ENCODE results near the gene TMPRSS9. TPM values are rescaled to one million over a fixed set of nuclear protein-coding genes. Genes with fewer than 3 reads are reported as not detected.

The TMPRSS9 gene
- total and polyA plus RNA-seq, 4 experiments from 2014 or later = not detected

GRCh38 chr19:2376784-2377519, 16.9 kb downstream of the TMPRSS9 start:
- no peaks in the 10 kb centered on the region for H3K4me1 Mint-ChIP-seq
- ChIA-PET CTCF (ENCODE audit: partially characterized antibody) (no interaction called here), POLR2A (ENCODE audit: partially characterized antibody) (no interaction called here)
- Histone ChIP-seq H3K4me1 (ENCODE audit: insufficient read depth, low read length) (no peaks in the 10 kb centered on the region), H3K27me3 (ENCODE audit: insufficient read depth, low read length) (no peaks in the 10 kb centered on the region), H3K9me3 (ENCODE audit: control insufficient read depth in 1 of 2, low read length in 2 of 2) (no peaks in the 10 kb centered on the region), H3K36me3 (ENCODE audit: insufficient read depth, low read length) (no peaks in the 10 kb centered on the region), H3K27ac (ENCODE audit: low read depth, low read length) (no peak overlapping the region), H3K4me3 (ENCODE audit: low read length in 2 of 2) (no peak overlapping the region)
- H3K27ac Mint-ChIP-seq = no peak overlapping the region
- no peak overlapping the region for H3K4me3 Mint-ChIP-seq
- H3K9me3 Mint-ChIP-seq = peaks cover 0 to 17% (median 10%) of the 10 kb centered on the region in 8 donors
- intact Hi-C loops (cut with micrococcal nuclease) = no loop called here
- DNase-seq = peak in 1 of 5 donors; percentile 11
- peaks cover 0 to 9% of the 10 kb centered on the region in 2 donors for H3K36me3 Mint-ChIP-seq
- peaks cover 4 to 6% of the 10 kb centered on the region in 2 donors for H3K27me3 Mint-ChIP-seq

DNA sequence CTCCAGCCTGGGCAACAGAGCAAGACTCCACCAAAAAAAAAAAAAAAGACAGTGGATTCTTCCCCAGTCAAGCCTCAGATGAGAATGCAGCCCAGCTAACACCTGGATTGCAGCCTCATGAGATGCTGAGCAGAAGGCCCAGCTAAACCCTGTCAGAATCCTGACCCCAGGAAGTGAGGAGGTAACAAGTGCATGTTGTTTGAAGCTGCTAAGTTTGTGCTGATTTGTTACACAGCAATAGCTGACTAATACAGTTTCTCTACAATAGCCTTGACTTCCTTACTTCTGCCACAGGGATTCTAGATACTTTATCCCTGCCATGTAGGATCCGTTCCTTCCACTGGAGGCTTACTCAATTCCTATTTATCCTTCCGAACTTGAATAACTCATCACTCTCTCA, 20.5 kb downstream of the TMPRSS9 start:
- POLR2A ChIA-PET (ENCODE audit: partially characterized antibody) = no interaction called here
- Mint-ChIP-seq H3K27ac (no peak overlapping the region), H3K36me3 (peaks cover 0 to 9% of the 10 kb centered on the region in 2 donors), H3K4me1 (peaks cover 0 to 3% (median 0%) of the 10 kb centered on the region in 4 donors), H3K27me3 (peaks cover 3 to 5% of the 10 kb centered on the region in 2 donors), H3K4me3 (no peak overlapping the region), H3K9me3 (peaks cover 0 to 17% (median 8%) of the 10 kb centered on the region in 8 donors)
- H3K27ac ChIP-seq (ENCODE audit: low read depth, low read length) = no peak overlapping the region
- H3K9me3 ChIP-seq (ENCODE audit: control insufficient read depth in 1 of 2, low read length in 2 of 2) = no peaks in the 10 kb centered on the region
- intact Hi-C loops (cut with micrococcal nuclease) = no loop called here
- no peak for DNase-seq
- CTCF ChIA-PET (ENCODE audit: partially characterized antibody) = no interaction called here
- H3K36me3 ChIP-seq (ENCODE audit: insufficient read depth, low read length) = no peaks in the 10 kb centered on the region
- H3K4me3 ChIP-seq (ENCODE audit: low read length in 2 of 2) = no peak overlapping the region
- no peaks in the 10 kb centered on the region for H3K27me3 ChIP-seq (ENCODE audit: insufficient read depth, low read length)
- H3K4me1 ChIP-seq (ENCODE audit: insufficient read depth, low read length) = no peaks in the 10 kb centered on the region

GRCh38 chr19:2381148-2381820, 21.2 kb downstream of the TMPRSS9 start:
- Histone ChIP-seq H3K4me1 (ENCODE audit: insufficient read depth, low read length) (no peaks in the 10 kb centered on the region), H3K4me3 (ENCODE audit: low read length in 2 of 2) (no peak overlapping the region), H3K27me3 (ENCODE audit: insufficient read depth, low read length) (no peaks in the 10 kb centered on the region), H3K9me3 (ENCODE audit: control insufficient read depth in 1 of 2, low read length in 2 of 2) (no peaks in the 10 kb centered on the region), H3K27ac (ENCODE audit: low read depth, low read length) (no peak overlapping the region), H3K36me3 (ENCODE audit: insufficient read depth, low read length) (no peaks in the 10 kb centered on the region)
- peaks cover 0 to 17% (median 8%) of the 10 kb centered on the region in 8 donors for H3K9me3 Mint-ChIP-seq
- H3K36me3 Mint-ChIP-seq = peaks cover 0 to 9% of the 10 kb centered on the region in 2 donors
- H3K27me3 Mint-ChIP-seq = peaks cover 3 to 5% of the 10 kb centered on the region in 2 donors
- intact Hi-C loops (cut with micrococcal nuclease) = no loop called here
- POLR2A ChIA-PET (ENCODE audit: partially characterized antibody) = no interaction called here
- peaks cover 0 to 3% (median 0%) of the 10 kb centered on the region in 4 donors for H3K4me1 Mint-ChIP-seq
- H3K4me3 Mint-ChIP-seq = no peak overlapping the region
- CTCF ChIA-PET (ENCODE audit: partially characterized antibody) = no interaction called here
- peak in 1 of 5 donors; percentile 24 for DNase-seq
- H3K27ac Mint-ChIP-seq = no peak overlapping the region

DNA sequence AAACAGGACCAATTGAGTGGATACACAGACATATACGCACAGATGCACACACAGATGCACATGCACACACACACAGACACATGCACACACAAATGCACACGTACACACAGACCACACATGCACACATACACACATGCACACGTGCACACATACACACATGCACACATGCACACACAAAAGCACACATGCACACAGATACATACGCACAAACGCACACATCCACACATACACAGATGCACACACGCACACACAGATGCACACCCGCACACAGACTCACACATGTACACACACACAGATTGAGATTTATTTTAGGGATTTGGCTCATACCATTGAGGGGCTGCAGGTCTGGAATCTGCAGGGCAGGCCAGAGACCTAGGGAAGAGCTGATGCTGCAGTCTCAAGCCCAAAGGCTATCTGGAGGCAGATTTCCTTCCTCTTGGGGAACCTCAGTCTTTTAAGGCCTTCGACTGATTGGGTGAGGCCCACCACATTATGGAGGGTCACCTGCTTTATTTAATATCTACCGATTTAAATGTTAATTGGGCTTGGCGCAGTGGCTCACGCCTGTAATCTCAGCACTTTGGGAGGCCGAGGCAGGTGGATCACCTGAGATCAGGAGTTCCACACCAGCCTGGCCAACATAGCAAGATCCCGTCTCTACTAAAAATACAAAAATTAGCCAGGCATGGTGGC, 22.6 kb downstream of the TMPRSS9 start:
- Mint-ChIP-seq H3K27me3 (peaks cover 3 to 5% of the 10 kb centered on the region in 2 donors), H3K36me3 (peaks cover 0 to 9% of the 10 kb centered on the region in 2 donors), H3K9me3 (peaks cover 0 to 17% (median 8%) of the 10 kb centered on the region in 8 donors), H3K27ac (no peak overlapping the region), H3K4me1 (peaks cover 0 to 3% (median 0%) of the 10 kb centered on the region in 4 donors), H3K4me3 (peak overlapping the region in 1 of 8 donors; percentile 14)
- Histone ChIP-seq H3K27ac (ENCODE audit: low read depth, low read length) (no peak overlapping the region), H3K4me3 (ENCODE audit: low read length in 2 of 2) (no peak overlapping the region), H3K36me3 (ENCODE audit: insufficient read depth, low read length) (no peaks in the 10 kb centered on the region), H3K27me3 (ENCODE audit: insufficient read depth, low read length) (no peaks in the 10 kb centered on the region), H3K9me3 (ENCODE audit: control insufficient read depth in 1 of 2, low read length in 2 of 2) (no peaks in the 10 kb centered on the region), H3K4me1 (ENCODE audit: insufficient read depth, low read length) (no peaks in the 10 kb centered on the region)
- ChIA-PET POLR2A (ENCODE audit: partially characterized antibody) (no interaction called here), CTCF (ENCODE audit: partially characterized antibody) (no interaction called here)
- peak in 1 of 5 donors; percentile 8 for DNase-seq
- intact Hi-C loops (cut with micrococcal nuclease) = no loop called here

GRCh38 chr19:2385053-2385721, 25.1 kb downstream of the TMPRSS9 start:
- no peaks in the 10 kb centered on the region for H3K36me3 ChIP-seq (ENCODE audit: insufficient read depth, low read length)
- peaks cover 0 to 3% (median 0%) of the 10 kb centered on the region in 4 donors for H3K4me1 Mint-ChIP-seq
- CTCF ChIA-PET (ENCODE audit: partially characterized antibody) = interaction anchor here (2.4 kb wide), 1 partner anchor 8 kb away, joined by 11 read pairs; no protein-coding TSS in a partner anchor
- no peak overlapping the region for H3K4me3 ChIP-seq (ENCODE audit: low read length in 2 of 2)
- peak overlapping the region in 1 of 8 donors; percentile 20 for H3K4me3 Mint-ChIP-seq
- peak in 1 of 5 donors; percentile 6 for DNase-seq
- H3K9me3 ChIP-seq (ENCODE audit: control insufficient read depth in 1 of 2, low read length in 2 of 2) = no peaks in the 10 kb centered on the region
- H3K27ac ChIP-seq (ENCODE audit: low read depth, low read length) = no peak overlapping the region
- H3K27me3 ChIP-seq (ENCODE audit: insufficient read depth, low read length) = no peaks in the 10 kb centered on the region
- peaks cover 3 to 5% of the 10 kb centered on the region in 2 donors for H3K27me3 Mint-ChIP-seq
- peaks cover 0 to 6% (median 4%) of the 10 kb centered on the region in 8 donors for H3K9me3 Mint-ChIP-seq
- POLR2A ChIA-PET (ENCODE audit: partially characterized antibody) = no interaction called here
- no peak overlapping the region for H3K27ac Mint-ChIP-seq
- intact Hi-C loops (cut with micrococcal nuclease) = no loop called here
- peaks cover 0 to 6% of the 10 kb centered on the region in 2 donors for H3K36me3 Mint-ChIP-seq
- no peaks in the 10 kb centered on the region for H3K4me1 ChIP-seq (ENCODE audit: insufficient read depth, low read length)

DNA sequence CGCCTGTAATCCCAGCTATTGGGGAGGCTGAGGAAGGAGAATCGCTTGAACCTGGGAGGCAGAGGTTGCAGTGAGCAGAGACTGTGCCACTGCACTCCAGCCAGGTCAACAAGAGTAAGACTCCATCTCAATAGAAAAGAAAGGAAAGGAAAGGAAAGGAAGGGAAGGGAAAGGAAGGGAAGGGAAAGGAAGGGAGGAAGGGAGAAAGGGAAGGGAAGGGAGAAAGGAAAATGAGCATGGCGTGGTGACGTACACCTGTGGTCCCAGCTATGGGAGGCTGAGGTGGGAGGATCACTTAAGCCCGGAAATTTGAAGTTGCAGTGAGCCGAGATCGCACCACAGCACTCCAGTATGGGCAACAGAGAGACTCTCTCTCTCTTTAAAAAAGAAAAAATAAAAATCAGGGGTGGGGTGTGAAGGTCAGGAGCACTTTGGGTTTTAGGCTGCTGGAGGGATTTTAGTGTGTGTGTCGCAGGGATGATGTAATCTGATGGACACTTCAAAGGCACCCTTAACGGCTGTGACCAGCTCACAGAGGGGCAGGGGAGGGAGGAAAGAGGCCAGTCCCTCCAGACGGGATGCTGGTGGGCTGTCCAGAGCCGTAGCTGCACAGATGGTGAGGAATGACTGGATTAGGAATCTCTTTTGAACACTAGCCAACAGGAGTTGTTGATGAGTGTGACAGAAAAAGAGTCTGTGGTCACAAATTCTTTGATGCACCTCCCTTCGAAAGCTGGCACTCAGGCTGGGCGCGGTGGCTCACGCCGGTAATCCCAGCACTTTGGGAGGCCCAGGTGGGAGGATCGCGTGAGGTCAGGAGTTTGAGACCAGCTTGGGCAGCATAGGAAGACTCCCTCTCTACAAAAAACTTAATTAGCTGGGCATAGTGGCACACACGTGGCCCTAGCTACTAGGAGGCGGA, 27.6 kb downstream of the TMPRSS9 start:
- DNase-seq = no peak
- CTCF ChIA-PET (ENCODE audit: partially characterized antibody) = interaction anchor here (1.2 to 9.3 kb wide), 2 partner anchors 111 to 232 kb away, joined by 4 to 81 read pairs; no protein-coding TSS in a partner anchor
- Mint-ChIP-seq H3K27ac (peak overlapping the region in 1 of 7 donors; percentile 76), H3K36me3 (no peaks in the 10 kb centered on the region), H3K4me3 (no peak overlapping the region), H3K4me1 (peaks cover 2 to 5% (median 4%) of the 10 kb centered on the region in 4 donors), H3K27me3 (peaks cover 2 to 4% of the 10 kb centered on the region in 2 donors), H3K9me3 (peaks cover 0 to 4% (median 0%) of the 10 kb centered on the region in 8 donors)
- H3K36me3 ChIP-seq (ENCODE audit: insufficient read depth, low read length) = no peaks in the 10 kb centered on the region
- no peak overlapping the region for H3K4me3 ChIP-seq (ENCODE audit: low read length in 2 of 2)
- intact Hi-C loops (cut with micrococcal nuclease) = no loop called here
- no peaks in the 10 kb centered on the region for H3K9me3 ChIP-seq (ENCODE audit: control insufficient read depth in 1 of 2, low read length in 2 of 2)
- POLR2A ChIA-PET (ENCODE audit: partially characterized antibody) = interaction anchor here (0.8 kb wide), 1 partner anchor 114 kb away, joined by 3 read pairs; no protein-coding TSS in a partner anchor
- H3K27ac ChIP-seq (ENCODE audit: low read depth, low read length) = no peak overlapping the region
- H3K4me1 ChIP-seq (ENCODE audit: insufficient read depth, low read length) = no peaks in the 10 kb centered on the region
- H3K27me3 ChIP-seq (ENCODE audit: insufficient read depth, low read length) = no peaks in the 10 kb centered on the region

Data from CD4-positive, alpha-beta memory T cell (primary cell).